AG08395 (cell line): ENCODE measurements around the gene GALNT12.

Experiments
- DNase-seq: peaks from one replicate; pipeline ENCODE4 v3.0.0; 2012; ENCODE audit warnings: mixed read lengths, low spot score

The GALNT12 gene

GRCh38 chr9:98861781-98862504, 54.5 kb downstream of the GALNT12 start:
- DNase-seq, result peak; percentile 82

DNA sequence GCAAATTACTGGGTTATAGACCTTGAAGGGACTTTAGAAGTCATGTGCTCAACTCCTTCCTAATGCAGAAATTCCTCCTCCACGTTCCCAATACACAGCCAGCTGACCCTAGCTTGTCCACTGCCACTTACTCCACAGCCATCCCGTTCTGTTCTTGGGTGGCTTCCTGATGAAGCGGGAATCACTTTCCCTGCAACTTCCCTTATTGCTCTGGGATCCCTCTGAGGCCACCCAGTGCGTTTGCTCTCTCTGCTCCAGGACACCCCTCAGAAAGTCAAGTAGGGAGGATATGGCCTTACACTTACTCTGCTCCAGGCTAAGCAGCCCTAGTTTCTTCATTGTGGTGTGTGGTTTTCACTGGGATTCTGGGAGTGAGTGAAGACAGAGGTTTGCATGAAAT, 55.5 kb downstream of the GALNT12 start:
- DNase-seq, result no peak

DNA sequence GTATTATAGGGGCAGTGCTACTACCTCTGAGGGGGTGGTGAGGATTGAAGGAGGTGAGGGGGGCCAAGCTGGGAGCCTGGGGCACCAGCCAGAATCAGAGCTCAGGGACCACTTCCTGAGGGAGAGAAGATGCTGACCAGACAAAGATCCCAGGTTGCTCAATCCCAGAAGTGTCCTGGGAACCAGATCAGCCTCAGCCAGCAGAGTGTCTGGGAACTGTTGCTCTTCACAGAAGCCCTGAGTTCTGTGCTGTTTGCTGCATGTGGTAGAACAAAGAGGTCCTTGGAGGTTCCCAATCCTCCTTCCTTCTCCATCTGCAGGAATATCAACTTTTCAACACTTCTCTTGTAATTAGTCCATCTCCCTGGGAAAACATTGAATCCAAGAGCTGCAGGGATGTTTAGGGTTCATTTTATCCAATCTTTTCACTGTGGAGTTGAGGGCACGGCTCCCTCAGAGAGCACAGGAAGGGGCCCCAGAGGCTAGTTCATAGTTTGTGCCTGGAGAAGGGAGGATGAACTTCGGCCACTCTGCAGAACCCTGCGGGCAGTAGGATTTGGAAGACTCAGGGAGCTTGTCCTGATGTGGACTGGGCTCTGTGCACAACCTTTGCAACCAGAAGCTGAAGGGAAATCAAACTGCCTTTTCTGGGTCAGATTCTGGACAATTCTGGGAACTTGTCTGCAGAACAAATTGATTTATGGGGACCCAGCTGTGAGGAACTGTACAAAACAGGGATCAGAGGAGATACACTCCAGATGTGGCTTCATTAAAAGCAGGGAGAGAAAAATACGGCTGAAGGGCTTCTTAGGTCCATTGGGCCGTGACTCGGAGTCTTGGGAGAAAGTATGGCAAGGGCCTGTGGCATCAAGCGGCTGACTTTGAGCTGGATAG, 57.1 kb downstream of the GALNT12 start:
- peak; percentile 47 for DNase-seq

DNA sequence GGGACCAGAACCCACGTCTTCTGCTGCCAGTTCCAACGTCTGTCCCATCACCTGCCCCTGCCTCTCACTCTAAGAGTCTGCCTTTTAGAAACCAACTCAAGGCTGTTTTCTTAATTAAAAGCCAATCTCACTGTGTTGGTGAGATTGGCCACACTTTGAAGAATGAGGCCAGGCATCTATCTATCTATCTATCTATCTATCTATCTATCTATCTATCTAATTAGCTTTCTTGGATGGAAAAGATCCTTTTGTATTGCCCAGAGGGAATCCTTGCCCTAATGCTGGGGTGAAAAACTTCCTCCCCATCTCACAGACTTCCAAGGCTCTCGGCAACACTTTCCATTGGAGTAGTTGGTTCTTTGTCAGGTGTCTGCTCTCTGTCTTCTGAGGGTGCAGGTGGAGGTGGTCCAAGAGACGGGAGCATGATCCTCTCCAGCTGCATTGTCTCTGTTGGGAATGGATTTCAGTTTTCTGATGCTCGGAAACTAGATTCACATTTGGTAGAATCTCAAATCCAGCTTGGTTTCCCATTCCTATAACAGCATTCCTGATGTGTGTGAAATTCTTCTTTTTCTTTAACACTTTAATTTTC, 57.9 kb downstream of the GALNT12 start:
- DNase-seq, result no peak

DNA sequence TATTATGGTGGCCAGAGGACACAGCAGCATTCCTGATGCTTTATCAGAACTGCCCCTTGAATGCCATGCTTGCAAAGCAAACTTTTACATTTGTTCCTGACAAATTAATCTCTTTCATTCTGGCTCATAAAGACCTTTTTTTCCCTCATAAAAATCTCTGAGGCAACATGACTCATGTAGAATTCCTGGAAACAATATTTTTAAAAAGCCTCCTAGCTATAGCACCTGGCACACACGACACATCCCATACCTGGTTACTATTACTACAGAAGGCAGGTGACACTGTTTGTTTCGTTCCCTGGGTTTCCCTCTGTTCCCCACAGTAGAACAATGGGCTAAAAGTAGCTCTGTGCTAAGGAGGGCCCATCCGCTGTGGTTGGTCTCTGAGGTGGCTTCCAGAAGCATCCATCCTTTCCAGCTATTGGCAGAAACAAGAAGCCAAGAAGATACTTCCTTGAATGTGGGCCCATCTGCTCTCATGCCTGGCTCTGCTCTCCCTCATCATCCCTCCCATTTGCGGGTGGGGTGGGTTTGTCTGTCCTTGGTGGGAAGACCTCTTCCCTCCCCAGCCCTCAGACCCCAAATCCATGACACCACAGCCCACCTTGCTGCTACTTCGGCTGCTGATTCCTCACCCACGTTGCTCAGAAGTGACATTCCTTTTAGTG, 59.1 kb downstream of the GALNT12 start:
- DNase-seq, result no peak

GRCh38 chr9:98867103-98867428, 59.6 kb downstream of the GALNT12 start:
- DNase-seq, result no peak

- DNase-seq, result peak; percentile 90
Measured at GRCh38 chr9:98867429-98868168, 60.1 kb downstream of the GALNT12 start.

DNA sequence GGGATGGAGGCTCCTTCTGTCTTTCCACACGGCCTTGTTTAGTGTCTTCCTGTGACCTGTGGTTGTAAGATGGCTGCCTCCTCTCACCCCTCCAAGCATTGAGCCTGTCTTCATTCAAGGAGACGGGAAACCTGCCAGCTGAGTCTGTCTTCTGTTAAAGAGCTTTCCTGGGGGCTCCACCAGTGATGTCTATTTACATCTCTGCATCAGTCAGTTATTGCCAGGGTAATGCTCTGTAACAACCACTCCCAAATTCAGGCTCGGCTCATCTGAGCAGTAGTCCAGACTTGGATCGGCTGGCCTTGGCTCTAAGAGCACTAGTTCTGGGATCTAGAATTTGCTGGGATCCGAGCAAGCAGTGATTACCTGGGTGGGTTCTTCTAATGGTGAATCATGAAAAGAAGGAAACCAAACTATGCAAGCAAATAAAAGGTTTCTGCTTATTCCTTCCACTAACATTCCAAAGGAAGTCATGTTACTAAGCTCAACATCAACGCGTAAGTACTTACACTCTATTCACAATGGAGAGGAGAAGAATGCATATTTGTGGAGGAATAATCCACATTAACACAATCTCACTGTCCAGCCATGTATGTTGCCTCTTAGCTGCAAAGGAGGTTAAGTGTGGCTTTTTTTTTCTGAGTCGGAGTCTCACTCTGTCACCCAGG, 61.7 kb downstream of the GALNT12 start:
- no peak for DNase-seq

DNA sequence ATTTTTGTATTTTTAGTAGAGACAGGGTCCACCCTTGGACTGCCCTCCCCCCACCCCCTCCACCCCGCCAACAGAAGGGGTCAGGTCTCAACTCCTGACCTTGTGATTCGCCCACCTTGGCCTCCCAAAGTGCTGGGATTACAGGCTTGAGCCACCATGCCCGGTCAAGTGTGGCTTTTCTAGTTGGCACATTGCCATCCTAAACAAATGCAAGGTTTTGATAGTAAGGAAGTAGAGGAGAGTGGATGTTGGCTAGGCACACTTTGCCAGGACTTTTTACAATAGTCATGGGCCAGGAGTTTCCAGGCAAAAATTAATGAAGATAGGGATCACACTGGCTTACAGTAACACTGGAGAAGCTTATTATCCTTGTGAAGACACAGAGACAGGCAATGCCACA, 62.4 kb downstream of the GALNT12 start:
- no peak for DNase-seq

DNA sequence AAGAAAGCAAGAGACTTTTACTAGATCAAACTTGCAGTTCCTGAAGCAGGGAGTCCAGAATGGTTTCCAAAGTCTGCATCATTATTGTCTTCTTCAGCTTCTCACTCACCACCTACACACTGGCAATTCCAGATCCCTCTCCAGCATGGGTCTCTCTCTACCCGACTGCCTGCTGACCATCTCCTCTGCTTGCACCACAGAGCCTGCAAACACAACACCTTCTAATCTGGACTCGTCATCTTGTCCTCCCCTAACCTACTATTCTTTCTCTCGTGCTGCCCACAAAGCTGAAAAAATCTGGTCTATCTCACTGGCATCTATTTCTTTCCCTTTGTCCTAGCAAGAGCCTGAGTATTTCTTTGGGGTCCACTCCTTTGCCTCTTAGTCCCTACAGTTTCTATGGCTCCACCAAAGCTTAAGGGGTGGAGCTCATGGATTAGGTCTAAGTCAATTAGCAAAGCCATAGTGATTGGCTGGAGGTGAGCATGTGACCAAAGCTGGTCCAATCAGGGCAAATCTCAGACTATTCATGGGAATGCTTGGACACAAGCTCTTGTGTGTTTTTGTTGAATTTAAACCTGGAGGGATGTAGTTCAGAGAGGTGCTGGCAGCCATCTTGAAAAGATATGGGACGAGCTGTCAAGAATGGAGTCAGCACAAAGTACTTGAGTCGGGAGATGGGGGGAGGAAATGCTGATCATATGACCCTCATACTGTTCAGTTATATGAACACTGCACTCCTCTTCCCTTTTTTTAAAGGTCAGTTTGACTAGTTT, 63.5 kb downstream of the GALNT12 start:
- no peak for DNase-seq

DNA sequence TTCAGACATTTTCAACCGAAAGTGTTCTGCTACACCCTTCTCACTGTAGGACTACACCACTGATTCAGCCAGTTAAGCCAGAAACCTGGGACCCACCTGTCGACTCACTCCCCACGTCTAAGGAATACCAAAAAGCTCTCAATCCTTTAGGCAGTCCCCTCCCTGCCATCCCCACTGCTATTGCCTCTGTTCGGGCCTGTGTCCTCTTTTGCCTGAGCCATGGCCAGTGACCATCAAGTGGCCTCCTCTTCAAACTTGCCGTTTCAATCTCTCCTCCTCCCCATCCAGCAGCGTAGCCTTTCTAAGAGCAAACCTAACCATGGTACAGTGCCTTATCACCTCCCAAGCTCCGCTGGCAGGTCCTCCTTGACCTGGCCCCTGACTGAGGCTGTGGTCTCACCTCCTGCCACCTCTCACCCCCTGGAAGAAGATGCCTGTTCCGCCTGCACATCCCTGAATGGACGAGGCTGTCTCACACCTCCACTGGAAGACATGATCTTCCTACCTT, 64.1 kb downstream of the GALNT12 start:
- DNase-seq, result no peak

- no peak for DNase-seq
Measured at GRCh38 chr9:98873526-98873925, 66.1 kb downstream of the GALNT12 start.

DNA sequence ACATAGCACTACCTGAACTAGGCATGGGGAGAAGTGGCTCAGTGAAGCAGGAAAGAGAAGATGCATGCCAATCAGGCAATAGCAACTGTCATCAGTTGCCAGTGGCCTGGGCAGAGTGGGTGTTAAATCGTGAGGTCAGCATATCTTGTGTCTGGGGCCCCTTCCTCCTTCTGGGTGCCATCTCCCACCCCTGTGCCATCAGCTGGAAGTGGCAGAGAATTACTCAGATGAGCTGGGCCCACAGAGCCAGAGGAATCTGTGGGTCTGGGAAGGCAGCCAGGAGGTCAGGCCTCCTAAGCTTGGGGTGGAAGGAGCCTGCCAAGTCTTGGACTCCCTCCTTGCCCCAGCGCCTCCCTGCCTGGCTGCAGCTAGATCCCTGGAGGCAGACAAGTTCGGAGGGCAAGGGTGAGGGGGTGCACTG, 66.5 kb downstream of the GALNT12 start:
- DNase-seq, result peak; percentile 80

GRCh38 chr9:98874721-98875255, 67.3 kb downstream of the GALNT12 start:
- DNase-seq, result no peak

- DNase-seq, result no peak
Measured at GRCh38 chr9:98875536-98875935, 68.1 kb downstream of the GALNT12 start.

- DNase-seq, result no peak
Measured at GRCh38 chr9:98877311-98877710, 69.8 kb downstream of the GALNT12 start.

GRCh38 chr9:98879094-98879962, 71.9 kb downstream of the GALNT12 start:
- DNase-seq, result no peak

GRCh38 chr9:98879963-98880310, 72.5 kb downstream of the GALNT12 start:
- no peak for DNase-seq
